Peyer's patch (tissue), 4 donors: ENCODE measurements around the gene TCAP.

Experiments
- POLR2A ChIP-seq, 2 donors: fragments of 450-650 bp; IDR thresholded peaks; one replicate each; pipeline ENCODE4 v1.5.1; 2017; ENCODE audit warnings: antibody characterized with exemption in 2 of 2, mild to moderate bottlenecking in 2 of 2, moderate library complexity in 2 of 2
- TF ChIP-seq, protein P1 (sequence below), 6 experiments: fragments of 450-650 bp in 4 of 6; fragments of 200-600 bp in 2 of 6; sonication (generic) in 1 of 6; IDR thresholded peaks; one replicate each; pipeline ENCODE4 v1.5.1; 2017 to 2019; ENCODE audit warnings: antibody characterized with exemption in 6 of 6, mild to moderate bottlenecking in 3 of 6, moderate library complexity in 1 of 6

DNA sequence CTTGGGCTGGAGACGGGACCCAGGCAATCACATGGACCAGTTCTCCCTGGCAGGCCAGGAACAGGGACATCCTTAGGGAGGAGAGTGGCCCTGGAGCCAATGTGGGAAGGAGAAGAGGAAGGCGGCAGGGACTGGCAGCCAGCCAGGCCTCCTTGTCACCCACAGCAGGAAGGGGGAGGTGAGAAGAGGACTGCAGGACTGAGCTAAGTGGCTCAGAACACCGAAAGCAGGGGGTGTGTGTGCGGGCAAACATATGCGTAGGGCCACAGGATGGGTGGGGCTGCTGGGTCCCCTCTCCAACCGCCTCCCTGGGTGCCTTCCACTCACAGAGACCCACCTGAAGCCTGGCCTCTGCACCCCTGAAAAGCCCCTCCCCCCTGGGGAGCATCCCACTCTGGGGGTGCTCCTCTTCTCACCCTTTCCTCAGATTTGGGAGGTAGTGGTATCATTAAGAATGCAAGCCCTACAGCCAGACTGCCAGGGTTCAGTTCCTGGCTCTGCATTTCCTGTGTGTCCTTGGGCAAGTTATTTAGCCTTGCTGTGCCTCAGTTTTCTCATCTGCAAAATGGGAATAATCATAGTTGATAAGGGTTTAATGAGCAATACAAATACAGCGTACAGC is 11.2 kb downstream of the TCAP start:
- TF ChIP-seq POLR2A (IDR thresholded peaks at IDR 0.05): no peak
- TF ChIP-seq, protein P1, sequence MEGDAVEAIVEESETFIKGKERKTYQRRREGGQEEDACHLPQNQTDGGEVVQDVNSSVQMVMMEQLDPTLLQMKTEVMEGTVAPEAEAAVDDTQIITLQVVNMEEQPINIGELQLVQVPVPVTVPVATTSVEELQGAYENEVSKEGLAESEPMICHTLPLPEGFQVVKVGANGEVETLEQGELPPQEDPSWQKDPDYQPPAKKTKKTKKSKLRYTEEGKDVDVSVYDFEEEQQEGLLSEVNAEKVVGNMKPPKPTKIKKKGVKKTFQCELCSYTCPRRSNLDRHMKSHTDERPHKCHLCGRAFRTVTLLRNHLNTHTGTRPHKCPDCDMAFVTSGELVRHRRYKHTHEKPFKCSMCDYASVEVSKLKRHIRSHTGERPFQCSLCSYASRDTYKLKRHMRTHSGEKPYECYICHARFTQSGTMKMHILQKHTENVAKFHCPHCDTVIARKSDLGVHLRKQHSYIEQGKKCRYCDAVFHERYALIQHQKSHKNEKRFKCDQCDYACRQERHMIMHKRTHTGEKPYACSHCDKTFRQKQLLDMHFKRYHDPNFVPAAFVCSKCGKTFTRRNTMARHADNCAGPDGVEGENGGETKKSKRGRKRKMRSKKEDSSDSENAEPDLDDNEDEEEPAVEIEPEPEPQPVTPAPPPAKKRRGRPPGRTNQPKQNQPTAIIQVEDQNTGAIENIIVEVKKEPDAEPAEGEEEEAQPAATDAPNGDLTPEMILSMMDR (IDR thresholded peaks at IDR 0.05): no peak
